A673 (cell line): ENCODE data around the gene TRAPPC10.
"Not testable (repeated sequence)": the region's sequence is repeated elsewhere in the genome, so short reads cannot be mapped to it uniquely, and the experiment has no call there.

Experiments
- EZH2 ChIP-seq: fragments of 200-600 bp; sonication (generic); IDR thresholded peaks from 2 replicates; pipeline ENCODE4 v1.6.1; 2017; ENCODE audit warnings: borderline replicate concordance, low read depth, mild to moderate bottlenecking, mixed read lengths, antibody characterized with exemption, low read length; ENCODE audit not compliant: poor library complexity, severe bottlenecking
- TF ChIP-seq, protein P1 (sequence below): fragments of 300-800, 200-600 bp; sonication (generic); conservative IDR thresholded peaks from 2 replicates; pipeline ENCODE4 v1.5.1; 2017; ENCODE audit warnings: low read depth, mild to moderate bottlenecking, antibody characterized with exemption, low read length, moderate library complexity, mixed read lengths

DNA sequence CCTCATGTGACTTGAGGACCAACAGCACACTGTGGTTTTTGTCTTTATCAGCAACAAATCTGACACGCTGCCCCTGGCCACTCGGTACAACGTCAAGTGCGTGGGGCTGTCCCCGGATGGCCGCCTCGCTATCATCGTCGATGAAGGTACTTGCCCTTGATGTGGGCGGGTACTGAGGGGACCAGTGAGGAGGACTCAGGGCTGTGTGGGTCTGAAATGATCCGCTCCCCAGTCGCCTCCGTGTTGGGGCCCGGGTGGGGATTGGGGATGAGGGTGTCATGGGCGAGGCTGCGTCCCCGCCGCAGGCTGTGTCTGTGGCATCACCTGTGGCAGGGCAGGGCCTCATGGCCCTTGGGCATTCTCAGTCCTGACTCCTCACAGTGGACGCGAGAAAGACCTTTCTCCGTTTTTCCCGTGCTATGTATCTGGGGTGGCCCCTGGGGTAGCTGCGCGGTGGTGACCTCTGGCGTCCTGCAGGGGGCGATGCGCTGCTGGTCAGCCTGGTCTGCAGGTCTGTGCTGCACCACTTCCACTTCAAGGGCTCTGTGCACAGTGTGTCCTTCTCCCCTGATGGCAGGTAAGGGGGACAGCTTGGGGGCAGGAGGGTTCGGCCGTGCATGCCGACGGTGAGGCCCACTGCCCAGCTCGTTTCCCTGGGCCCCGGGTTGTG, 101.7 kb downstream of the TRAPPC10 start:
- TF ChIP-seq, protein P1, sequence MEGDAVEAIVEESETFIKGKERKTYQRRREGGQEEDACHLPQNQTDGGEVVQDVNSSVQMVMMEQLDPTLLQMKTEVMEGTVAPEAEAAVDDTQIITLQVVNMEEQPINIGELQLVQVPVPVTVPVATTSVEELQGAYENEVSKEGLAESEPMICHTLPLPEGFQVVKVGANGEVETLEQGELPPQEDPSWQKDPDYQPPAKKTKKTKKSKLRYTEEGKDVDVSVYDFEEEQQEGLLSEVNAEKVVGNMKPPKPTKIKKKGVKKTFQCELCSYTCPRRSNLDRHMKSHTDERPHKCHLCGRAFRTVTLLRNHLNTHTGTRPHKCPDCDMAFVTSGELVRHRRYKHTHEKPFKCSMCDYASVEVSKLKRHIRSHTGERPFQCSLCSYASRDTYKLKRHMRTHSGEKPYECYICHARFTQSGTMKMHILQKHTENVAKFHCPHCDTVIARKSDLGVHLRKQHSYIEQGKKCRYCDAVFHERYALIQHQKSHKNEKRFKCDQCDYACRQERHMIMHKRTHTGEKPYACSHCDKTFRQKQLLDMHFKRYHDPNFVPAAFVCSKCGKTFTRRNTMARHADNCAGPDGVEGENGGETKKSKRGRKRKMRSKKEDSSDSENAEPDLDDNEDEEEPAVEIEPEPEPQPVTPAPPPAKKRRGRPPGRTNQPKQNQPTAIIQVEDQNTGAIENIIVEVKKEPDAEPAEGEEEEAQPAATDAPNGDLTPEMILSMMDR: not testable (repeated sequence)
- TF ChIP-seq EZH2: not testable (repeated sequence)
